Tibial nerve (tissue), 4 donors: ENCODE results near the gene FAM120B. TPM values are rescaled to one million over a fixed set of nuclear protein-coding genes. Genes with fewer than 3 reads are reported as not detected.
"Not testable (repeated sequence)": the region's sequence is repeated elsewhere in the genome, so short reads cannot be mapped to it uniquely, and the experiment has no call there.

Experiments
- DNase-seq, 2 donors: peaks; one replicate each; pipeline ENCODE4 v3.0.0-alpha.2; 2019; ENCODE audit warnings: low spot score in 2 of 2
- H3K27ac ChIP-seq, 4 donors: fragments of 200-600 bp; sonication (generic) in 3 of 4; one replicate each; pipeline ENCODE4 v1.5.1; 2017 to 2019; ENCODE audit warnings: mild to moderate bottlenecking in 1 of 4
- H3K27me3 ChIP-seq, 2 donors: fragments of 200-600 bp; sonication (generic) in 1 of 2; one replicate each; pipeline versions ENCODE4 v1.5.1 to v1.6.0; 2017 to 2019
- H3K36me3 ChIP-seq, 3 donors: fragments of 200-600 bp; sonication (generic); one replicate each; pipeline ENCODE4 v1.5.1; 2018 to 2019
- H3K4me1 ChIP-seq, 4 donors: fragments of 200-600 bp; sonication (generic) in 3 of 4; one replicate each; pipeline ENCODE4 v1.5.1; 2017 to 2019
- H3K4me3 ChIP-seq, 4 donors: fragments of 200-600 bp; sonication (generic) in 3 of 4; one replicate each; pipeline ENCODE4 v1.5.1; 2017 to 2019; ENCODE audit warnings: mild to moderate bottlenecking in 1 of 4, moderate library complexity in 1 of 4
- H3K9me3 ChIP-seq, 4 donors: fragments of 200-600 bp; sonication (generic) in 3 of 4; one replicate each; pipeline ENCODE4 v1.5.1; 2017 to 2019
- CTCF ChIP-seq, 5 experiments: fragments of 200-600 bp in 3 of 5; fragments of 450-650 bp in 2 of 5; sonication (generic) in 3 of 5; IDR thresholded peaks; one replicate each; pipeline ENCODE4 v1.5.1; 2016 to 2019; ENCODE audit warnings: antibody characterized with exemption in 5 of 5, mild to moderate bottlenecking in 3 of 5, moderate library complexity in 2 of 5
- EP300 ChIP-seq, 2 donors: sonication (generic); formaldehyde crosslinking; IDR thresholded peaks; one replicate each; pipeline ENCODE4 v1.6.1; 2017; ENCODE audit warnings: antibody characterized with exemption in 2 of 2, mild to moderate bottlenecking in 1 of 2
- POLR2A ChIP-seq, 2 donors: fragments of 450-650 bp; IDR thresholded peaks; one replicate each; pipeline ENCODE4 v1.6.1; 2017; ENCODE audit warnings: antibody characterized with exemption in 2 of 2, mild to moderate bottlenecking in 2 of 2, moderate library complexity in 2 of 2
- WGBS, 2 donors: methylation state at CpG; one replicate each; pipeline ENCODE4 v1.1.5; 2018; 5-methylcytosine and 5-hydroxymethylcytosine counted together
- total RNA-seq, 4 donors: library from RNA; depleted of rRNA; stranded (reverse); fragments of >200 nt; gene quantifications; one replicate each; pipeline ENCODE4 v1.1.0, GENCODE V29; 2016

Gene FAM120B
- total RNA-seq, 4 donors from 2014 or later = 26.0 to 35.4 (median 32.1) TPM

GRCh38 chr6:170329321-170329720 is 22.8 kb downstream of the FAM120B start:
- H3K9me3 ChIP-seq = no peaks in the 10 kb centered on the region
- no peaks in the 10 kb centered on the region for H3K4me1 ChIP-seq
- 89 to 94% methylated on average over 8 of the region's 8 CpGs for WGBS, 2 donors
- H3K27me3 ChIP-seq = no peaks in the 10 kb centered on the region
- H3K27ac ChIP-seq = no peak overlapping the region
- TF ChIP-seq CTCF (IDR thresholded peaks at IDR 0.05) (no peak), EP300 (IDR thresholded peaks at IDR 0.05) (no peak), POLR2A (IDR thresholded peaks at IDR 0.05) (no peak)
- H3K36me3 ChIP-seq = peaks cover 0 to 97% (median 7%) of the 10 kb centered on the region in 3 donors
- H3K4me3 ChIP-seq = no peak overlapping the region
- DNase-seq = no peak

GRCh38 chr6:170335199-170335598 is 28.6 kb downstream of the FAM120B start:
- H3K4me3 ChIP-seq, DNase-seq, H3K4me1 ChIP-seq, H3K27ac ChIP-seq, H3K27me3 ChIP-seq: not testable (repeated sequence)
- peaks cover 0 to 13% (median 4%) of the 10 kb centered on the region in 4 donors for H3K9me3 ChIP-seq
- peaks cover 0 to 66% (median 7%) of the 10 kb centered on the region in 3 donors for H3K36me3 ChIP-seq
- 98% methylated on average over 3 of the region's 3 CpGs for WGBS, 2 donors

- TF ChIP-seq EP300 (IDR thresholded peaks at IDR 0.05) = peak in 1 of 2 donors; percentile 27
- TF ChIP-seq CTCF (IDR thresholded peaks at IDR 0.05) = no peak
- no peak for TF ChIP-seq POLR2A (IDR thresholded peaks at IDR 0.05)
- DNase-seq = no peak
- H3K4me1 ChIP-seq = peaks cover 0 to 30% (median 0%) of the 10 kb centered on the region in 4 donors
- H3K27me3 ChIP-seq = no peaks in the 10 kb centered on the region
- peaks cover 0 to 63% (median 4%) of the 10 kb centered on the region in 3 donors for H3K36me3 ChIP-seq
- 62 to 65% methylated on average over 10 of the region's 10 CpGs for WGBS, 2 donors
- no peak overlapping the region for H3K27ac ChIP-seq
- H3K4me3 ChIP-seq = no peak overlapping the region
- H3K9me3 ChIP-seq = no peaks in the 10 kb centered on the region
Observed at GRCh38 chr6:170344631-170345576, 38.3 kb downstream of the FAM120B start.

GRCh38 chr6:170345662-170346061 is 39.1 kb downstream of the FAM120B start:
- Histone ChIP-seq H3K27me3 (no peaks in the 10 kb centered on the region), H3K27ac (no peak overlapping the region), H3K9me3 (no peaks in the 10 kb centered on the region), H3K4me3 (no peak overlapping the region), H3K36me3 (peaks cover 0 to 67% (median 11%) of the 10 kb centered on the region in 3 donors), H3K4me1 (peaks cover 0 to 30% (median 0%) of the 10 kb centered on the region in 4 donors)
- 98 to 100% methylated on average over 3 of the region's 3 CpGs for WGBS, 2 donors
- no peak for DNase-seq
- no peak for TF ChIP-seq CTCF (IDR thresholded peaks at IDR 0.05)
- no peak for TF ChIP-seq EP300 (IDR thresholded peaks at IDR 0.05)
- no peak for TF ChIP-seq POLR2A (IDR thresholded peaks at IDR 0.05)

- H3K9me3 ChIP-seq = no peaks in the 10 kb centered on the region
- peaks cover 0 to 30% (median 0%) of the 10 kb centered on the region in 4 donors for H3K4me1 ChIP-seq
- WGBS, 2 donors = 49 to 77% methylated on average over 2 of the region's 2 CpGs
- H3K4me3 ChIP-seq = no peak overlapping the region
- H3K27me3 ChIP-seq = no peaks in the 10 kb centered on the region
- TF ChIP-seq POLR2A (IDR thresholded peaks at IDR 0.05) = no peak
- no peak for TF ChIP-seq CTCF (IDR thresholded peaks at IDR 0.05)
- TF ChIP-seq EP300 (IDR thresholded peaks at IDR 0.05) = no peak
- H3K36me3 ChIP-seq = peaks cover 0 to 64% (median 13%) of the 10 kb centered on the region in 3 donors
- no peak for DNase-seq
- H3K27ac ChIP-seq = peak overlapping the region in 1 of 4 donors; percentile 20
Observed at GRCh38 chr6:170346649-170347048, 40.1 kb downstream of the FAM120B start.
